Measurements from ENCODE around the gene BCAS3.

BCAS3 gene

DNA sequence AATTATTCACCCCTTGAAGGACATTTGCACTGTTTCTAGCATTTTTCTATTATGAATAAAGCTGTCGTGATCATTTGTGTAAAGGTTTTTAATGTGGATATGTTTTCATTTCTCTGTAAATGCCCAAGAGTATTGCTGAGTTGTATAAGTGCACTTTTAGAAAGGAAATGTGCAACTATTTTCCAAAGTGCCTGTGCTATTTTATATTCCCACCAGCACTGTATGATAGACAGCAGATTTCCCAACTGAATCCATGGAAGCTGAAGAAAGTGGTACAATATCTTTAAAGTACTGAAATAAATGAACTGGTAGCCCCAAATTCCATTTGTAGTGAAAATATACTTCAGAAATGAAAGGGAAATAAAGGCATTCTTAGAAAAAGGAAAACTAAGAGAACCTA lies 238.4 kb downstream of the BCAS3 start:
- TF ChIP-seq, protein P1, sequence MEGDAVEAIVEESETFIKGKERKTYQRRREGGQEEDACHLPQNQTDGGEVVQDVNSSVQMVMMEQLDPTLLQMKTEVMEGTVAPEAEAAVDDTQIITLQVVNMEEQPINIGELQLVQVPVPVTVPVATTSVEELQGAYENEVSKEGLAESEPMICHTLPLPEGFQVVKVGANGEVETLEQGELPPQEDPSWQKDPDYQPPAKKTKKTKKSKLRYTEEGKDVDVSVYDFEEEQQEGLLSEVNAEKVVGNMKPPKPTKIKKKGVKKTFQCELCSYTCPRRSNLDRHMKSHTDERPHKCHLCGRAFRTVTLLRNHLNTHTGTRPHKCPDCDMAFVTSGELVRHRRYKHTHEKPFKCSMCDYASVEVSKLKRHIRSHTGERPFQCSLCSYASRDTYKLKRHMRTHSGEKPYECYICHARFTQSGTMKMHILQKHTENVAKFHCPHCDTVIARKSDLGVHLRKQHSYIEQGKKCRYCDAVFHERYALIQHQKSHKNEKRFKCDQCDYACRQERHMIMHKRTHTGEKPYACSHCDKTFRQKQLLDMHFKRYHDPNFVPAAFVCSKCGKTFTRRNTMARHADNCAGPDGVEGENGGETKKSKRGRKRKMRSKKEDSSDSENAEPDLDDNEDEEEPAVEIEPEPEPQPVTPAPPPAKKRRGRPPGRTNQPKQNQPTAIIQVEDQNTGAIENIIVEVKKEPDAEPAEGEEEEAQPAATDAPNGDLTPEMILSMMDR (IDR thresholded peaks at IDR 0.05; ENCODE audit: low read length), result no peak
- no peak for TF ChIP-seq EZH2 (IDR thresholded peaks at IDR 0.05; ENCODE audit: borderline replicate concordance, low read length)
- no peaks in the 10 kb centered on the region for H3K9me2 ChIP-seq (ENCODE audit: low read depth, low read length)
- no peak overlapping the region for H2AFZ ChIP-seq (ENCODE audit: low read length)
- no peak overlapping the region for H3K9ac ChIP-seq (ENCODE audit: low read length)
- H4K20me1 ChIP-seq (ENCODE audit: insufficient read depth, low read length), result no peaks in the 10 kb centered on the region
- H3K9me3 ChIP-seq (ENCODE audit: low read length), result peaks cover 5% of the 10 kb centered on the region
- H3K4me3 ChIP-seq (ENCODE audit: low read depth, low read length, poor library complexity, severe bottlenecking), result no peak overlapping the region
- no peaks in the 10 kb centered on the region for H3F3A ChIP-seq (ENCODE audit: insufficient read depth, low read length)
- peaks cover 20% of the 10 kb centered on the region; the same call in 1 of the 2 replicates for H3K36me3 ChIP-seq (ENCODE audit: insufficient read depth, low read length)
- H3K27ac ChIP-seq (ENCODE audit: low read depth, low read length, poor library complexity, severe bottlenecking), result no peak overlapping the region
- no peak overlapping the region for H3K4me2 ChIP-seq (ENCODE audit: low read length)
- H3K79me2 ChIP-seq (ENCODE audit: insufficient read depth, low read length), result no peaks in the 10 kb centered on the region
- no peaks in the 10 kb centered on the region for H3K27me3 ChIP-seq (ENCODE audit: insufficient read depth, low read length)
- H3K4me1 ChIP-seq (ENCODE audit: insufficient read depth, low read length, severe bottlenecking), result no peaks in the 10 kb centered on the region

DNA sequence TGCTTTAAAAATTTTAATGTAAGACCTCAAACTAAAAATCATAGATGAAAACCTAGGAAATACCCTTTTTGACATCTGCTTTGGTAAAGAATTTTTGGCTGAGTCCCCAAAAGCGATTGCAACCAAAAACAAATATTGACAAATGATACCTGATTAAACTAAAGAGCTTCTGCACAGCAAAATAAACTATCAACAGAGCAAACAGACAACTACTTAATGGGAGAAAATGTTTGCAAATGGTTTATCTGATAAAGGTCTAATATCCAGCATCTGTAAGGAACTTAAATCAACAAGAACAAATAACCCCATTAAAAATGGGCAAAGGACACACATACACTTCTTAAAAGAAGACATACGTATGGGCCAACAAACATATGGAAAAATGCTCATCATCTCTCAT lies 242.5 kb downstream of the BCAS3 start:
- Histone ChIP-seq H3K4me1 (ENCODE audit: insufficient read depth, low read length, severe bottlenecking) (no peaks in the 10 kb centered on the region), H2AFZ (ENCODE audit: low read length) (no peak overlapping the region), H3K79me2 (ENCODE audit: insufficient read depth, low read length) (no peaks in the 10 kb centered on the region), H3K36me3 (ENCODE audit: insufficient read depth, low read length) (peaks cover 15% of the 10 kb centered on the region; the same call in 1 of the 2 replicates), H3K9me2 (ENCODE audit: low read depth, low read length) (no peaks in the 10 kb centered on the region), H3K27me3 (ENCODE audit: insufficient read depth, low read length) (no peaks in the 10 kb centered on the region), H3K4me3 (ENCODE audit: low read depth, low read length, poor library complexity, severe bottlenecking) (no peak overlapping the region), H3K9ac (ENCODE audit: low read length) (no peak overlapping the region), H4K20me1 (ENCODE audit: insufficient read depth, low read length) (no peaks in the 10 kb centered on the region), H3F3A (ENCODE audit: insufficient read depth, low read length) (0 out of 2 replicates have a peak, but pooled peaks cover 9% of the 10 kb centered on the region), H3K4me2 (ENCODE audit: low read length) (no peak overlapping the region), H3K27ac (ENCODE audit: low read depth, low read length, poor library complexity, severe bottlenecking) (no peak overlapping the region), H3K9me3 (ENCODE audit: low read length) (peaks cover 5% of the 10 kb centered on the region)
- TF ChIP-seq, protein P1 (IDR thresholded peaks at IDR 0.05; ENCODE audit: low read length), result no peak
- TF ChIP-seq EZH2 (IDR thresholded peaks at IDR 0.05; ENCODE audit: borderline replicate concordance, low read length), result no peak

DNA sequence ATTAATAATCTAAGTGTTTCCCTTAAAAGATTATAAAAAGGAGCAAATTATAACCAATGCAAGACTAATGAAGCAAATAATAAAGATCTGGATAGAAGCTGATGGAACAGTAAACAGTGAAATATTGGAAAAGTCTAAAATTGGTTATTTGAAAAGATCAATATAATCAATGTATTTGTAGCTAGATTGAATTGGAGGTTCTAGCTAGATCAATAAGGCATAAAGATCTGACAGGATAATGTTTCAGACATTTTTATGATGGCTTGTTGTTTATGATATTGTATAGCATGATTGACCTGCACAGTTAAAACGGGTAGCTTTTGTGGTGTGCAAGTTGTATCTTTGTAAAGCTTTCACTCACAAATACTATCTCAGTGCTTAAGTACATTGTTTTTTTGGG lies 245.3 kb downstream of the BCAS3 start:
- Histone ChIP-seq H4K20me1 (ENCODE audit: insufficient read depth, low read length) (no peaks in the 10 kb centered on the region), H3K9ac (ENCODE audit: low read length) (no peak overlapping the region), H3K4me3 (ENCODE audit: low read depth, low read length, poor library complexity, severe bottlenecking) (no peak overlapping the region), H3F3A (ENCODE audit: insufficient read depth, low read length) (0 out of 2 replicates have a peak, but pooled peaks cover 9% of the 10 kb centered on the region), H2AFZ (ENCODE audit: low read length) (no peak overlapping the region), H3K9me3 (ENCODE audit: low read length) (no peaks in the 10 kb centered on the region), H3K79me2 (ENCODE audit: insufficient read depth, low read length) (no peaks in the 10 kb centered on the region), H3K27ac (ENCODE audit: low read depth, low read length, poor library complexity, severe bottlenecking) (no peak overlapping the region), H3K4me2 (ENCODE audit: low read length) (no peak overlapping the region), H3K27me3 (ENCODE audit: insufficient read depth, low read length) (no peaks in the 10 kb centered on the region), H3K9me2 (ENCODE audit: low read depth, low read length) (no peaks in the 10 kb centered on the region), H3K4me1 (ENCODE audit: insufficient read depth, low read length, severe bottlenecking) (no peaks in the 10 kb centered on the region), H3K36me3 (ENCODE audit: insufficient read depth, low read length) (peaks cover 14% of the 10 kb centered on the region; the same call in 1 of the 2 replicates)
- no peak for TF ChIP-seq EZH2 (IDR thresholded peaks at IDR 0.05; ENCODE audit: borderline replicate concordance, low read length)
- TF ChIP-seq, protein P1 (IDR thresholded peaks at IDR 0.05; ENCODE audit: low read length), result no peak

All from OCI-LY1 (cell line).